GM12878 (cell line): ENCODE results near the gene GARNL3. TPM values are rescaled to one million over a fixed set of nuclear protein-coding genes. Genes with fewer than 3 reads are reported as not detected.

Experiments
- ATAC-seq: fragments of 200-7000 bp; cut with Tn5 transposase; 3 replicates; pipeline ENCODE4 v1.9.1; 2020; ENCODE audit warnings: mild to moderate bottlenecking, moderate library complexity
- BruUV-seq: library from RNA; stranded (reverse); fragments of 400-500 nt; replicated peaks from 2 replicates; lab custom pipeline; 2021; lab: Mats Ljungman, UMichigan
- CTCF ChIA-PET: fragments of 300-600 bp; sonication (Branson Sonifier 250); formaldehyde crosslinking; extraction: SDS; loops from one replicate; lab custom pipeline; 2021; ENCODE audit warnings: inconsistent platforms; lab: Yijun Ruan, JAX
- POLR2A ChIA-PET: fragments of 350-600 bp; formaldehyde crosslinking; extraction: SDS; loops from one replicate; lab custom pipeline; 2021; ENCODE audit warnings: inconsistent platforms; lab: Charles Lee
- RAD21 ChIA-PET: fragments of 300-600 bp; sonication (Branson Sonifier 250); formaldehyde crosslinking; loops from one replicate; lab custom pipeline; 2023; ENCODE audit warnings: antibody characterized with exemption; ENCODE audit not compliant: unreplicated experiment; lab: Charles Lee
- SMC1A ChIA-PET: fragments of 300-600 bp; sonication (Branson Sonifier 250); formaldehyde crosslinking; loops from one replicate; lab custom pipeline; 2023; ENCODE audit not compliant: unreplicated experiment, uncharacterized antibody; lab: Charles Lee
- DNase-seq: peaks from one replicate; pipeline ENCODE4 v3.0.0-alpha.2; 2011; ENCODE audit warnings: low read depth, low spot score
- FAIRE-seq: peaks from 3 replicates; lab custom pipeline; 2011; peaks lifted over from hg19 to GRCh38; lab: Jason Lieb, UNC
- H2AFZ ChIP-seq: 2 replicates; pipeline ENCODE4 v1.6.0; 2011; ENCODE audit warnings: low read depth, low read length, control low read depth; ENCODE audit not compliant: control insufficient read depth
- H3K27ac ChIP-seq: 2 replicates; pipeline ENCODE4 v1.5.1; 2011; ENCODE audit warnings: control low read depth; ENCODE audit not compliant: control insufficient read depth, insufficient read depth
- H3K27me3 ChIP-seq, 2 experiments: replicated peaks in 1 of 2; 2 replicates each; pipeline versions ENCODE4 v1.6.0 to v1.6.1; 2011; ENCODE audit warnings: low read length in 1 of 2; ENCODE audit not compliant: control insufficient read depth in 2 of 2, insufficient read depth in 2 of 2
- H3K36me3 ChIP-seq, 2 experiments: 2 replicates each; pipeline ENCODE4 v1.5.1; 2011; ENCODE audit warnings: low read length in 1 of 2; ENCODE audit not compliant: control insufficient read depth in 2 of 2, insufficient read depth in 2 of 2
- H3K4me1 ChIP-seq: 2 replicates; pipeline ENCODE4 v1.6.1; 2011; ENCODE audit warnings: mild to moderate bottlenecking, low read length, moderate library complexity, mixed read lengths; ENCODE audit not compliant: control insufficient read depth, insufficient read depth
- H3K4me2 ChIP-seq: 2 replicates; pipeline ENCODE4 v1.6.0; 2011; ENCODE audit warnings: control low read depth; ENCODE audit not compliant: control insufficient read depth, insufficient read depth
- H3K4me3 ChIP-seq: fragments of 200-600 bp; sonication (generic); 2 replicates; pipeline ENCODE4 v1.5.1; 2016
- H3K79me2 ChIP-seq: 2 replicates; pipeline ENCODE4 v1.6.0; 2011; ENCODE audit warnings: low read length; ENCODE audit not compliant: control insufficient read depth, insufficient read depth
- H3K9ac ChIP-seq: 2 replicates; pipeline ENCODE4 v1.8.0; 2011; ENCODE audit warnings: low read length, control low read depth, mixed read lengths; ENCODE audit not compliant: control insufficient read depth, insufficient read depth
- H3K9me3 ChIP-seq: replicated peaks from 3 replicates; pipeline ENCODE4 v1.5.1; 2011; ENCODE audit warnings: mild to moderate bottlenecking, low read length; ENCODE audit not compliant: control insufficient read depth, insufficient read depth
- H4K20me1 ChIP-seq: 2 replicates; pipeline ENCODE4 v1.6.0; 2011; ENCODE audit not compliant: control insufficient read depth, insufficient read depth
- IRF4 ChIP-seq: IDR thresholded peaks from 2 replicates; pipeline ENCODE4 v1.6.1; 2011; ENCODE audit warnings: low read depth, low read length
- KLF5 ChIP-seq: fragments of 450-650 bp; IDR thresholded peaks from 2 replicates; pipeline ENCODE4 v1.6.1; 2014; ENCODE audit warnings: mild to moderate bottlenecking; ENCODE audit not compliant: partially characterized antibody
- MEF2A ChIP-seq: IDR thresholded peaks from 2 replicates; pipeline ENCODE4 v1.6.1; 2011; ENCODE audit warnings: low read depth, mild to moderate bottlenecking, low read length, moderate library complexity; ENCODE audit not compliant: insufficient read depth
- MTA2 ChIP-seq: fragments of 450-650 bp; IDR thresholded peaks from 2 replicates; pipeline ENCODE4 v1.6.1; 2016; ENCODE audit warnings: low read depth, mild to moderate bottlenecking, moderate library complexity
- NBN ChIP-seq: fragments of 450-650 bp; IDR thresholded peaks from 2 replicates; pipeline ENCODE4 v1.6.1; 2016
- PAX5 ChIP-seq: IDR thresholded peaks from 2 replicates; pipeline ENCODE4 v1.6.1; 2011; ENCODE audit warnings: low read depth, low read length, borderline replicate concordance
- SP1 ChIP-seq: IDR thresholded peaks from one replicate; pipeline ENCODE4 v1.6.1; 2011; ENCODE audit warnings: low read depth, low read length
- STAT3 ChIP-seq: IDR thresholded peaks from 2 replicates; pipeline ENCODE4 v1.6.1; 2011; ENCODE audit warnings: low read depth, low read length, improper control_type of control experiment
- TBL1XR1 ChIP-seq: IDR thresholded peaks from 2 replicates; pipeline ENCODE4 v1.6.1; 2012; ENCODE audit warnings: low read depth, low read length, improper control_type of control experiment
- YBX1 ChIP-seq: fragments of 450-650 bp; IDR thresholded peaks from 2 replicates; pipeline ENCODE4 v1.6.1; 2016; ENCODE audit warnings: antibody characterized with exemption
- WGBS: methylation state at CpG from one replicate; pipeline ENCODE4 v1.1.6; 2016; ENCODE audit warnings: low lambda C conversion rate; ENCODE audit not compliant: insufficient replicate concordance, insufficient coverage; ENCODE audit errors: missing lambda C conversion rate; 5-methylcytosine and 5-hydroxymethylcytosine counted together
- in situ Hi-C: fragments of 300-500 bp; cut with MboI; formaldehyde crosslinking; loops from 9 replicates; pipeline ENCODE4 v1.14.3; 2018; ENCODE audit warnings: mixed read lengths
- intact Hi-C: fragments of 100-400 bp; cut with micrococcal nuclease; formaldehyde crosslinking; loops from one replicate; pipeline ENCODE4 v1.14.2; 2022; ENCODE audit not compliant: unreplicated experiment
- polyA plus RNA-seq, 11 experiments: library from polyadenylated mRNA; depleted of rRNA in 4 of 11; unstranded in 6 of 11; stranded (reverse) in 5 of 11; fragments of >200 nt; fragmentation: Nextera tagmentation in 4 of 11; fragmentation: Illumina TruSeq in 1 of 11; extraction: Ambion mirVana in 4 of 11; extraction: Trizol in 1 of 11; gene quantifications; 1 replicate in 1 of 11; 2 replicates in 10 of 11; pipeline versions ENCODE4 v1.2.1 to v1.2.3, GENCODE V29; 2011 to 2016; ENCODE audit warnings: inconsistent platforms in 2 of 11, missing spikeins in 2 of 11, low read depth in 1 of 11
- total RNA-seq, 4 experiments: library from RNA; depleted of rRNA in 3 of 4; stranded (reverse); fragments of >200 nt in 3 of 4; fragmentation: Illumina TruSeq in 1 of 4; extraction: Trizol in 1 of 4; gene quantifications; 2 replicates each; pipeline versions ENCODE4 v1.2.1 to v1.2.3, GENCODE V29; 2013 to 2021
- TF ChIP-seq, protein P1 (sequence below): fragments of 450-650 bp; IDR thresholded peaks from 2 replicates; pipeline ENCODE4 v1.6.1; 2017; ENCODE audit warnings: low read depth, mild to moderate bottlenecking, moderate library complexity
- TF ChIP-seq, protein P2 (sequence below): fragments of 450-650 bp; IDR thresholded peaks from 2 replicates; pipeline ENCODE4 v1.6.1; 2017; ENCODE audit warnings: mild to moderate bottlenecking
- TF ChIP-seq, protein P3 (sequence below): fragments of 450-650 bp; IDR thresholded peaks from 2 replicates; pipeline ENCODE4 v1.6.1; 2014; ENCODE audit warnings: mild to moderate bottlenecking

Gene GARNL3
- total and polyA plus RNA-seq, 10 of the 15 experiments (the other 5 are each of a cell fraction or from before 2014, with no cell fraction given): 0.89 to 13.2 (median 6.3) TPM

DNA sequence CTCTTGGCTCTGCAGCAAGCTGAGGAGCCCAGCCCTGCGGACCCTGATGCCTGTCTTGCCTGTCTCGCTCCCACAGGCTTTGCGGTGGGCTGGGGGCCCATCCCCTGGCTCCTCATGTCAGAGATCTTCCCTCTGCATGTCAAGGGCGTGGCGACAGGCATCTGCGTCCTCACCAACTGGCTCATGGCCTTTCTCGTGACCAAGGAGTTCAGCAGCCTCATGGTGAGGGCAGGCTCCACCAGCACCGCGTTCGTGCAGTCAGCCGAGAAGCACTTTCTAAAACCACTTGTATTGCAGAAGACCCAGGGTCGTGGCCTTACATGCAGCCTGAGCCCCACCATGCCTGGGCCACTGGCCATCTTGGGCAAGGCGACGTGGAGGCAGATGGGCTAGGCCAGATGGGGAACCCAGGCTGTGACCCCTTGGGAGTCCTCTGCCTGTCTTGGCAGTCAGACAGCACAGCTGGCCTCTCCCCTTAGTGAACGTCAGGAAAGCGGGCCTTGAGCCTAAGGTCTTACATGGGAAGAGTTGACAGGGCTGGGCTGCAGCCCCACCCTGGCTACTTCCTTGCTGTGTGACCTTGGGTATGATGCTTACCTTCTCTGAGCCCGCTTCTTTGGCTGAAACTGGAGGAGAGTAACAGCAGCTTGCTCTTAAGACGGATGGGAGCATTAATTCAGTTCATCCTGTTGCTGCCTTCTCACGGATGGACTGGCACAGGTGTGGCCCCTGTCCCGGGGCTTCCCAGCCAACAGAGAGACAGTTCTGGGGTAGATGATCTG is 141.0 kb downstream of the GARNL3 start:
- CTCF ChIA-PET: no interaction called here
- POLR2A ChIA-PET: no interaction called here
- whole genome bisulfite sequencing: 90% methylated on average over 17 of the region's 20 CpGs

DNA sequence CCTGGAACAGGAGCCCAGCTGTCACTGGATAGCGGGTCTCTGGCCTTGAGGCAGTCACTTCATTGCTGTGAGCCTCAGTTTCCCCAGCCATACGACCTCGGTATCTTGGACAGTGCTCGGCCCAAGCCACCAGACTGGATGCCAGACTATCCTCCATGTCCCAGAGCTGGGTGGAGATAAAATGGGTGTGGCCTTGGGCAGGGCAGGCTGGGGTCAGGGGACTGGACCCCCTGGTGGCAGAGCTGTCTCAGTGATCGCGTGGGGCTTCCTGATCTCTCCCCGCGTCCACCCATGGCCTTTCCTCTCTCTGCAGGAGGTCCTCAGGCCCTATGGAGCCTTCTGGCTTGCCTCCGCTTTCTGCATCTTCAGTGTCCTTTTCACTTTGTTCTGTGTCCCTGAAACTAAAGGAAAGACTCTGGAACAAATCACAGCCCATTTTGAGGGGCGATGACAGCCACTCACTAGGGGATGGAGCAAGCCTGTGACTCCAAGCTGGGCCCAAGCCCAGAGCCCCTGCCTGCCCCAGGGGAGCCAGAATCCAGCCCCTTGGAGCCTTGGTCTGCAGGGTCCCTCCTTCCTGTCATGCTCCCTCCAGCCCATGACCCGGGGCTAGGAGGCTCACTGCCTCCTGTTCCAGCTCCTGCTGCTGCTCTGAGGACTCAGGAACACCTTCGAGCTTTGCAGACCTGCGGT is 142.4 kb downstream of the GARNL3 start:
- no peak overlapping the region for H3K4me3 ChIP-seq
- H3K4me1 ChIP-seq: no peaks in the 10 kb centered on the region
- H3K27ac ChIP-seq: no peak overlapping the region
- peaks cover 0 to 3% of the 10 kb centered on the region in 2 experiments; a peak in 2 of 4 replicates for H3K36me3 ChIP-seq
- H4K20me1 ChIP-seq: no peaks in the 10 kb centered on the region
- no peak overlapping the region for H2AFZ ChIP-seq
- BruUV-seq: no TSS peak
- ATAC-seq (no peak), FAIRE-seq (no peak), DNase-seq (no peak)
- ChIA-PET RAD21 (interaction anchor here (0.9 kb wide), 1 partner anchor 10 kb away, joined by 3 read pairs; the partner anchor contains the start of gene SLC2A8), SMC1A (interaction anchor here (1.3 kb wide), 1 partner anchor 48 kb away, joined by 4 read pairs; no protein-coding TSS in a partner anchor), CTCF (interaction anchor here (1.0 kb wide), 1 partner anchor 95 kb away, joined by 3 read pairs; no protein-coding TSS in a partner anchor), POLR2A (no interaction called here)
- in situ Hi-C loops (no loop called here), intact Hi-C loops (no loop called here)
- no peak overlapping the region for H3K4me2 ChIP-seq
- WGBS: 93% methylated on average over 13 of the region's 13 CpGs
- H3K9me3 ChIP-seq: no peaks in the 10 kb centered on the region
- H3K79me2 ChIP-seq: no peaks in the 10 kb centered on the region
- no peaks in the 10 kb centered on the region for H3K27me3 ChIP-seq
- no peak overlapping the region for H3K9ac ChIP-seq
- TF ChIP-seq, protein P1, sequence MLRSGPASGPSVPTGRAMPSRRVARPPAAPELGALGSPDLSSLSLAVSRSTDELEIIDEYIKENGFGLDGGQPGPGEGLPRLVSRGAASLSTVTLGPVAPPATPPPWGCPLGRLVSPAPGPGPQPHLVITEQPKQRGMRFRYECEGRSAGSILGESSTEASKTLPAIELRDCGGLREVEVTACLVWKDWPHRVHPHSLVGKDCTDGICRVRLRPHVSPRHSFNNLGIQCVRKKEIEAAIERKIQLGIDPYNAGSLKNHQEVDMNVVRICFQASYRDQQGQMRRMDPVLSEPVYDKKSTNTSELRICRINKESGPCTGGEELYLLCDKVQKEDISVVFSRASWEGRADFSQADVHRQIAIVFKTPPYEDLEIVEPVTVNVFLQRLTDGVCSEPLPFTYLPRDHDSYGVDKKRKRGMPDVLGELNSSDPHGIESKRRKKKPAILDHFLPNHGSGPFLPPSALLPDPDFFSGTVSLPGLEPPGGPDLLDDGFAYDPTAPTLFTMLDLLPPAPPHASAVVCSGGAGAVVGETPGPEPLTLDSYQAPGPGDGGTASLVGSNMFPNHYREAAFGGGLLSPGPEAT: no peak
- TF ChIP-seq SP1 (no peak), YBX1 (no peak), MTA2 (no peak), IRF4 (no peak), MEF2A (no peak), TBL1XR1 (no peak), NBN (no peak)
- TF ChIP-seq, protein P2, sequence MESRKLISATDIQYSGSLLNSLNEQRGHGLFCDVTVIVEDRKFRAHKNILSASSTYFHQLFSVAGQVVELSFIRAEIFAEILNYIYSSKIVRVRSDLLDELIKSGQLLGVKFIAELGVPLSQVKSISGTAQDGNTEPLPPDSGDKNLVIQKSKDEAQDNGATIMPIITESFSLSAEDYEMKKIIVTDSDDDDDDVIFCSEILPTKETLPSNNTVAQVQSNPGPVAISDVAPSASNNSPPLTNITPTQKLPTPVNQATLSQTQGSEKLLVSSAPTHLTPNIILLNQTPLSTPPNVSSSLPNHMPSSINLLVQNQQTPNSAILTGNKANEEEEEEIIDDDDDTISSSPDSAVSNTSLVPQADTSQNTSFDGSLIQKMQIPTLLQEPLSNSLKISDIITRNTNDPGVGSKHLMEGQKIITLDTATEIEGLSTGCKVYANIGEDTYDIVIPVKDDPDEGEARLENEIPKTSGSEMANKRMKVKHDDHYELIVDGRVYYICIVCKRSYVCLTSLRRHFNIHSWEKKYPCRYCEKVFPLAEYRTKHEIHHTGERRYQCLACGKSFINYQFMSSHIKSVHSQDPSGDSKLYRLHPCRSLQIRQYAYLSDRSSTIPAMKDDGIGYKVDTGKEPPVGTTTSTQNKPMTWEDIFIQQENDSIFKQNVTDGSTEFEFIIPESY: no peak
- TF ChIP-seq, protein P3, sequence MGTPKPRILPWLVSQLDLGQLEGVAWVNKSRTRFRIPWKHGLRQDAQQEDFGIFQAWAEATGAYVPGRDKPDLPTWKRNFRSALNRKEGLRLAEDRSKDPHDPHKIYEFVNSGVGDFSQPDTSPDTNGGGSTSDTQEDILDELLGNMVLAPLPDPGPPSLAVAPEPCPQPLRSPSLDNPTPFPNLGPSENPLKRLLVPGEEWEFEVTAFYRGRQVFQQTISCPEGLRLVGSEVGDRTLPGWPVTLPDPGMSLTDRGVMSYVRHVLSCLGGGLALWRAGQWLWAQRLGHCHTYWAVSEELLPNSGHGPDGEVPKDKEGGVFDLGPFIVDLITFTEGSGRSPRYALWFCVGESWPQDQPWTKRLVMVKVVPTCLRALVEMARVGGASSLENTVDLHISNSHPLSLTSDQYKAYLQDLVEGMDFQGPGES: no peak

More for the DNA sequence above, 141.0 kb downstream of the GARNL3 start:
- no peak overlapping the region for H3K9ac ChIP-seq
- SMC1A ChIA-PET: no interaction called here
- intact Hi-C loops: no loop called here
- H3K9me3 ChIP-seq: no peaks in the 10 kb centered on the region
- peaks cover 0 to 3% of the 10 kb centered on the region in 2 experiments; a peak in 2 of 4 replicates for H3K36me3 ChIP-seq
- no peak overlapping the region for H3K4me2 ChIP-seq
- no peaks in the 10 kb centered on the region for H3K4me1 ChIP-seq
- no TSS peak for BruUV-seq
- H3K27me3 ChIP-seq: no peaks in the 10 kb centered on the region
- in situ Hi-C loops: no loop called here
- no peak overlapping the region for H3K4me3 ChIP-seq
- DNase-seq (no peak), ATAC-seq (no peak), FAIRE-seq (no peak)
- H4K20me1 ChIP-seq: no peaks in the 10 kb centered on the region
- H2AFZ ChIP-seq: no peak overlapping the region
- H3K27ac ChIP-seq: no peak overlapping the region
- no peaks in the 10 kb centered on the region for H3K79me2 ChIP-seq
- RAD21 ChIA-PET: no interaction called here
- no peak for TF ChIP-seq KLF5
- no peak for TF ChIP-seq STAT3
- no peak for TF ChIP-seq PAX5
- TF ChIP-seq, all 136 proteins: peak for 0
